NCI-H2227 (cell line): ENCODE results near the gene RASL10B.
A peak's percentile ranks its signal among the peaks of the same experiment; 100 is the strongest.

Source experiments
- DNase-seq: peaks from one replicate; lab custom pipeline; 2025; ENCODE audit not compliant: unreplicated experiment; lab: John Stamatoyannopoulos, UW

Gene RASL10B

GRCh38 chr17:35763767-35764122 is 32.3 kb downstream of the RASL10B start:
- no peak for DNase-seq

GRCh38 chr17:35764123-35764991 is 32.9 kb downstream of the RASL10B start:
- peak; percentile 92 for DNase-seq

- no peak for DNase-seq
These were observed 33.8 kb downstream of the RASL10B start for GRCh38 chr17:35765086-35765710.

GRCh38 chr17:35765756-35766488 is 34.5 kb downstream of the RASL10B start:
- DNase-seq: no peak

- no peak for DNase-seq
These were observed 35.0 kb downstream of the RASL10B start for GRCh38 chr17:35766489-35766877.

GRCh38 chr17:35766903-35767510 is 35.6 kb downstream of the RASL10B start:
- DNase-seq: peak; percentile 14

GRCh38 chr17:35768797-35769196 is 37.4 kb downstream of the RASL10B start:
- DNase-seq: no peak

- no peak for DNase-seq
These were observed 38.6 kb downstream of the RASL10B start for GRCh38 chr17:35769895-35770486.

- DNase-seq: no peak
These were observed 41.7 kb downstream of the RASL10B start for GRCh38 chr17:35773129-35773528.

- DNase-seq: no peak
These were observed 42.4 kb downstream of the RASL10B start for GRCh38 chr17:35773679-35774425.

- DNase-seq: no peak
These were observed 43.1 kb downstream of the RASL10B start for GRCh38 chr17:35774499-35774898.

GRCh38 chr17:35775039-35775438 is 43.6 kb downstream of the RASL10B start:
- DNase-seq: no peak

- DNase-seq: no peak
These were observed 44.1 kb downstream of the RASL10B start for GRCh38 chr17:35775583-35775982.

GRCh38 chr17:35778641-35779196 is 47.3 kb downstream of the RASL10B start:
- DNase-seq: no peak

- DNase-seq: no peak
These were observed 49.5 kb downstream of the RASL10B start for GRCh38 chr17:35780950-35781349.

GRCh38 chr17:35784895-35785294 is 53.5 kb downstream of the RASL10B start:
- no peak for DNase-seq

GRCh38 chr17:35786941-35787432 is 55.5 kb downstream of the RASL10B start:
- DNase-seq: no peak

GRCh38 chr17:35788477-35789368 is 57.3 kb downstream of the RASL10B start:
- DNase-seq: no peak

GRCh38 chr17:35790841-35791240 is 59.4 kb downstream of the RASL10B start:
- DNase-seq: no peak
